HG02588 (cell line): ENCODE measurements around the gene GPC1.
A peak's percentile ranks its signal among the peaks of the same experiment; 100 is the strongest.
"Not testable (repeated sequence)": the region's sequence is repeated elsewhere in the genome, so short reads cannot be mapped to it uniquely, and the experiment has no call there.

Source experiments
- ATAC-seq: cut with Tn5 transposase; IDR thresholded peaks from one replicate; pipeline ENCODE4 v1.9.1; 2021; ENCODE audit warnings: mild to moderate bottlenecking, moderate library complexity; ENCODE audit not compliant: unreplicated experiment

GPC1 gene, protein sequence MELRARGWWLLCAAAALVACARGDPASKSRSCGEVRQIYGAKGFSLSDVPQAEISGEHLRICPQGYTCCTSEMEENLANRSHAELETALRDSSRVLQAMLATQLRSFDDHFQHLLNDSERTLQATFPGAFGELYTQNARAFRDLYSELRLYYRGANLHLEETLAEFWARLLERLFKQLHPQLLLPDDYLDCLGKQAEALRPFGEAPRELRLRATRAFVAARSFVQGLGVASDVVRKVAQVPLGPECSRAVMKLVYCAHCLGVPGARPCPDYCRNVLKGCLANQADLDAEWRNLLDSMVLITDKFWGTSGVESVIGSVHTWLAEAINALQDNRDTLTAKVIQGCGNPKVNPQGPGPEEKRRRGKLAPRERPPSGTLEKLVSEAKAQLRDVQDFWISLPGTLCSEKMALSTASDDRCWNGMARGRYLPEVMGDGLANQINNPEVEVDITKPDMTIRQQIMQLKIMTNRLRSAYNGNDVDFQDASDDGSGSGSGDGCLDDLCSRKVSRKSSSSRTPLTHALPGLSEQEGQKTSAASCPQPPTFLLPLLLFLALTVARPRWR

DNA sequence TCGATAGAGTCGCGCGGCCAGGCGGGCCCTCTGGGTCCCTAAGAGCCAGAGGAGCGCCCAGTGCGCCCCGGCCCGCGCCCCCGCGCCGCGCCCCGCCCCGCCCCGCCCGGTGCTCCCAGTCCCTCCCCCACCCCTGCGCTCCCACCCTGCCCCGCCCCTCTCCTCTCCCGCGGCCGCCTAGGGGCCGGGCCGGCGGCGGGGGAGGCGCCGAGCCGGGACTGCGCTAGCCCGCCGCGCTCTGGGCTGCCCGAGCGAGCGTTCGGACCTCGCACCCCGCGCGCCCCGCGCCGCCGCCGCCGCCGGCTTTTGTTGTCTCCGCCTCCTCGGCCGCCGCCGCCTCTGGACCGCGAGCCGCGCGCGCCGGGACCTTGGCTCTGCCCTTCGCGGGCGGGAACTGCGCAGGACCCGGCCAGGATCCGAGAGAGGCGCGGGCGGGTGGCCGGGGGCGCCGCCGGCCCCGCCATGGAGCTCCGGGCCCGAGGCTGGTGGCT is at the start of gene GPC1:
Gene GPC1, plus strand, starts transcription at position 207 of the 491 bp plus-strand sequence. Its CDS starts 256 bp downstream, at position 463.
- peak; percentile 37 for ATAC-seq

DNA sequence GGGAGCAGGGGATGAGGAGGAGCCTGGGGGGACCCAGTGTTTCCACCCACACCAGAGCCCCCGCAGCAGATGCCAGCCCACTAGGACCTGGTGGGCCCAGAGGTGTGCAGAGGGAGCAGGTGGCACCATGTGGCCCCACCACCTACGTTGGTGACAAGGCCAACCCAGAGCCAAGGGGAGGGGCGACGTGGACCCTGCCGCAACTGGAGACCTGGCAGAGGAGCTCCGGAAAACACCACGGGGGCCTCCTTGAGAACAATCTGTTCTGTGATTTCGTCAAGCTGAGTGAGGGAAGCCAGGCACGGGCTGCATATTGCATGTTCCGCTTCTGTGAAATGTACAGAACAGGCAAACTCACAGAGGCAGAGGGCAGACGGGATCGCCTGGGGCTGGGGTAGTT is 49.1 kb upstream of the GPC1 start:
- ATAC-seq = no peak

DNA sequence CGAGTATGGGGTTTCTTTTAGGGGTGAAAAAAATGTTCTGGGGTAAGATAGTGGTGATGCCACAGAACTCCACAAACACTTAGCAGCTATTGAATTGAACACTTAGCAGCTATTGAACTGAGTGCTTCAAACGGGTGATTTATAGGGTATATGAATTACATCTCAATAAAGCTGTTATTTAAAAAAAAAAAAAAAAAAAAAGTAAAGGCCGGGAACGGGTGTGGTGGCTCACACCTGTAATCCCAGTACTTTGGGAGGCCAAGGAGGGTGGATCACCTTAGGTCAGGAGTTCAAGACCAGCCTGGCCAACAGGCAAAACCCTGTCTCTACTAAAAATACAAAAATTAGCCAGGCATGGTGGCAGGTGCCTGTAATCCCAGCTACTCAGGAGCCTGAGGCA is 48.7 kb upstream of the GPC1 start:
- ATAC-seq = not testable (repeated sequence)

DNA sequence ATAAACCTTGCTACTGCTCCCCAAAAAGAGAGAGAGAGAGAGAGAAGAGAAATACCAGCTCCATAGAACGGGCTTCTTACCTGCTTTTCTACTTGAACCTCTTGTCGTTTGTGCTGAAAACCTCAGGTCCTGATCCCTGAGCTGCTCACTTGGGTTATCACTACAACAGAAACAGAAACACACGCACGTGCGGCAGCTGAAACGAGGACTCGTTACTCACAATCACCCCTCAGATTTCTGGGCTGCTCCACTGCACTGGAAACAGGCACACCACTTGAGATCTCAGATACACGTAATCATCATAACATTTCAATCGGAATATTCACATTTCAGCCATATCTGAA is 48.2 kb upstream of the GPC1 start:
- ATAC-seq = no peak

DNA sequence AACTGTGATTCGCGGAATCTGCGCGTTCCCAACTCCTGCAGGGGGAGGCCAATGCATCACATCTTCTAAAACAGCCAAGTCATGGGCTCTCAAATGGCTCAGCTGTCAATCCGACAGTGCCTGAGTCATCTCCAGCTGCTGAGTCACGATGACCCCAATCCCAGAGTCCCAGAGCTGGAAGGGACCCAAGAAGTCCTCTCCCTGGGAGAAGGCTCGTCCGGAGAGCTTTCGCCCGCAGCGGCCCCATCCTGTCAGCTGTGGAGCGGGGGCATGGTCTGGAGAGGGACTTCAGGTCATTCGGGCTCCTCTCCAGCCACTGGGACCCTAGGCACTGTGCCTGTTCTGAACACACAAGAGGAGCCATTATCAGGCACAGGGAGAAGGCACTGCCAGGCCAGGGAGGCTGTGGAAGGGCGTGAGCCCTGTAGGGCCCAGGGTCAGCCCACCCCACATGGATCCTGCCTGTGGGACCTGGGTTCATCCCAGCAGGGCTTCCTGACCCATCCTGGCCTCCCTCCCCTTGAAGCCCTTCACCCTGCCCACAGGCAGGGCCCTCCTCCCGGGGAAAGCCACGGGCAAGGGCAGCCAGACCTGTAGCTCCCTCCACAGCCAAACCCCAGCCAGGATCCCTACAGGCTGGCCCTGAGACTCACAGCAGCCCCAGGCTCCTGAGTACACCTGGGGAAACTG is 47.6 kb upstream of the GPC1 start:
- no peak for ATAC-seq

DNA sequence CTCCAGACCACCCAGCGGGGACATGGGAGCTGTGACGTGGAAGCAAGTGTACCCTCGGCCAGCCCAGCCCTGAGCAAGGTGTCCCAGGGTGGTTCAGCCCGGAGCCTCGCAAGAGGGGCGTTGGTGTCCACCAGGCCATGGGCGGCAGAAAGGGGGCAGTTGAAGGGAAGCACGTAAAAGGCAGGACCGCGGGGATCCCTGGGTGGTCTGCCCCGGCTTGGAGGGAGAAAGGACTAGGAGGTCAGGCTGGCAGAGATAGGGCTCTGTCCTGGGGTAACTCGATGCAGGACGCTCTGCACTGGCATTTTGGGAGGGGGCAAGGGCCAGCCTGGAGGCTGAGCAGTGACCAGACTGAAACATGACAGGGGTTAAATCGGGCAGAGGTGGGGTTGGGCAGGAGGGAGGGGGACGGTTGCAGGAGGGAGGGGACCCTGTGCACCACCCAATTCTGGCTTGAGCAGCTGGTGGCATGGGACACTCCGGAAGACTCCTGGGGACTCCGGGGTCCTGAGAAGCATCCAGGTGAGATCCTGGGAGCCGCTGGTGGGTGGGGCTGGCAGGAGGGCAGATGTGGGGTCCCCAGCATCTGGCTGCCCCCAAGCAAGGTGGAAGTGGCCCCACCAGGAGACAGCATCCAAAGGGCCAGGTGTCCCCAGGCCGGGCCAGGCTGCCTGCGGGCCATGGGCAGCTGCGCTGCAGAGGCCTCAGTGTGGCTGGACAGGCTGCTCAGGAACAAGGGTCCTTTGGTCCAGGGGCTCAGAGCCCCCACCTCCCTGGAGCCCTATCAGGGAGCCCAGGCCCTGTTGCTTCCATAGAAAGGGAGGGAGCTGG is 46.8 kb upstream of the GPC1 start:
- ATAC-seq = no peak

DNA sequence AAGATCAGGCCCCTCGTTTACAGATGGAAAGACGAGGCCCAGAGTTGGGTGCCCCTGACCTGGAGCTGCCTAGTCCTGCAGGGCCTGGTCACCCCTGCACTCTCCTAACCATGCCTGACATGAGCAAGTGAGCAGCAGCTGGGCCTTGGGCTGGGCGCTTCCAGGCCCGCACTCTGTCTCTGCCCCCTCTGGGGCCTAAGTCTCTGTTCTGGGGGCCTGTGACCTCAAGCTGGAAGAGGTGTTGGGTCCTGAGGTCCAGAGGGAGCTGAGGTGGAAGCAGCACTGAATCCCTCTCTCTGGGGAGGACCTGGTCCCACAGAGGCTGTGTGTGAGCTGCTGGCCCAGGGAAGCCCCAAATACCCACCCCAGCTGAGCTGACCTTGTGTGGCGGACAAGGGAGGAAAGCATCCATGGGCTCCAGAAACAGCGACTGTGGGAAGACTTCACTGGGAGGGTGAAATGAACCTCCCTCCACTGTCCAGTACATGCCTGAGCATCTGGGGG is 46.1 kb upstream of the GPC1 start:
- no peak for ATAC-seq

DNA sequence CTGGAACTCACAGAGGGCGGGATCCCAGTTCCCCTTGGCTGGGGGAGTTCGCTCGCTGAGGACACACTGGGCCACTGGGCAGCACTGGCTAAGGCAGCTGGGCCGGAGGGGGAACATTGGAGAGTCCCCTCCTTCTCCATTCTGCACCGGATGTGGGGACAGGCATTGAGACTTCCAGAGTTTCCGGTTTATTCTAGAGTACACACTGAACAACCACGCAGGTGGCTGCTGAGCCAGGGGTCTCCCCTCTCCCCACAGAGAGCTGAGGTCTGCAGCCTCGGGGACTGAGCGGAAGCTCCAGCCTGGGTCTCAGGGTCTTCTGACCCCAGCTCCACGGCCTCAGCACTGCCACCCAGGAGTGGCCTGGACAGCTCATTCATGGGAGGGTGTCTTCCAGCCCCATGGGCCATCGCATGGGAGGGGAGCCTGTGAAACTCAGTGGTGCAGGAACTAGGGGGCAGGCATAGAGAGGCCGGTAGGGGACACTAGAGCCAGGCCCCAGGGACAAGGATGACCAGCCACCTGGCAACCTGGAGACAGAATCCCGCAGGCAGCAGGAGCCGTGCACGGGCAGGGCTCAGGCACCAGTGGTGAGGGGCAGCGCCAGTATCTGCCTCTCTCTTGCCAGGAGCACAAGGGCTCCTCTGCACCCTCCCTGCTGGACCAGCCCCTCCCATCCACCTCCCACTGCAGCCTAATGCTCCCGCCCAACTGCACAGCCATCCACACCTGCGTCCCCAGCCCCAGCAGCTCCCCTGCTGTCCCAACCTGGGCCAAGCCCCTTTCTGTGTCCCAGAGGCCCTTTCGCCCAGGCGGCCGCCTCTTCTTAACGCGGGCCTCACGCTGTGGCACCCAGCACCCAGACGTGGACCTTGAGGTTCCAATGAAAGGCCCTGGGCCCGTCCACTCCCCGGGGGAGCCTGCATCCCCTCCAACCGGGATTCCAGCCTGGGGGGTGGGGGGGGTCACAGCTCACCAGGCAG is 45.1 kb upstream of the GPC1 start:
- ATAC-seq = no peak

DNA sequence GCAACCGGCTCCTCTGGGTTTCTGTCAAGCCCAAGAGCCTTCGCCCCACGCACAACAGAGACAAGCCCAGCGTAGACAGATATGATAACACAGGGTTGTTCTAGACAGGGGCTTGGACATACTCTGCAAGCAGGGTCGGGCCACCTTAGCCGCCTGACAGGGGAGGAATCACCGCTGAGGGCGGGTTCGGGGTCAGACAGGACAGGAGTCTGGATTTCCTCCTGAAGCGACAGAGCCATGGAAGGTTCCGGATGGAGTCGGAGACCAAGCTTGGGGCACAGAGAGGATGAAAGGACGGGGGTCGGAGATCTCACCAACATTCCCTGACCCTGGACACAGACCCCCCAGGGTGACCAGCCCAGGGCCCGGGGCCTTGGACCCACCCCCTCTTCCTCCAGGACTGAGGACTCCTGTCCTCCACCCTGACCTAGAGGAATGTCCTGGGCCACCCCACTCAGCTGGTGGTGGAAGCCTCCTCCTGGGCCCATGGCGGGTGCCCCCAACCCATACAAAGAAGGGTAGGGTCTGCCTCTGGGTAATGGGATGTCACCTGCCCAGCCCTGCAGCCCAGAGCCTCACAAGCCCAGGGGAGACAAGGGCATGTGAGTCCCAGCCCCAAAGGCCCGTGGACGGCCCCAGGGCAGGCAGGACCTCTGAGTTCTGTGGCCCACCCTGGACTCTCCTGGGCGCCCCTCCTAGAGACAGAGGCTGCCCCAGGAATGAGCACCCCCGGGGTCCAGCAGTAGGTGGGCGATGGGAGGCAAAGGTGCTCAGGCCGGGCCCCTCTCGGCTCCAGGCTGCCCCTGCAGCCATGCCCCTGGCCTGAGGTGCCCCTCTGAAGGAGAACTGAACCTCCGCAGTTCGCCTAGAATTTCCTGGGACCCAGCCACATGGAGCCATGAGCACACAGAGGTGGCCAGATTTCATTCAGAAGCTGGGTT is 44.1 kb upstream of the GPC1 start:
- no peak for ATAC-seq

DNA sequence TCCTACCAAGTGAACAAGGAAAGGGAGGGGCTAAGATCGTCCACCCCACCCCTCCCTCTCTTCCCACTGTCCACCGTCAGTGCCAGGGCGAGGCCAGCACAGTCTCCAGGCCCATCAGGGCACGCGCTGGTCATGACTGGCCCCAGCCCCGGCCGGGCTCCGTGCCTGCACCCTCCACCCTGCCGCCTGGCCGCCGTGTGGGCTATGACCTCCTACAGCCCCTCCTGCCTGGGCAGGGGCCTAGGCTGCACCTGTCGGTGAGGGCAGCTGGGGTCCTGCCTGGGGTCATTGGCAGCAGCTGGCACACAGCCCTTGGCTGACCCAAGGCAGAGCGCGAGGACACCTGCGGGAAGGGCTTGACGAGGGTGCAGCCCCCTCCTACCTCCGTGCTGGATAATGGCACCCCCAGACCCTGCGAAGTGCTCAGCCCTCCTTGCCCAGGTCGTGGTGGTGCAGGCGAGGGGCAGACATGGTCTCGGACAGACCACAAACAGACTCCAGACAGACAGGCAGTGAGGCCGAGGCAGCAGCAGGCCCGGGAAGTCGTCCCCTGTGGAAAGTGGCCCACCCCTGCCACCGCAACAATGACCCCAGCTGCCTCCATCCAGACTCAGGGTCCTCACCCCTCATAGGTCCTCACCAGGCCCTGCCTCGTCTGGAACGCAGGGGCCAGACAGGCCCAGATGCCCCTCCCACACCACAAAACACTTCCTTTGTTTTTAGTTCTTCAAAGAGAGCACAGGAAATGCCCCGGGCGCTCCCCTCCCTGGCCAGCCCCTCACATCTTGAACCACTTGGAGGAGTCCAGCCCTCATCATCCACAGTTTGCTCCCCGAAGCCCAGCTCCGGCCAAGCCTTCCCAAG is 43.1 kb upstream of the GPC1 start:
- ATAC-seq = no peak

DNA sequence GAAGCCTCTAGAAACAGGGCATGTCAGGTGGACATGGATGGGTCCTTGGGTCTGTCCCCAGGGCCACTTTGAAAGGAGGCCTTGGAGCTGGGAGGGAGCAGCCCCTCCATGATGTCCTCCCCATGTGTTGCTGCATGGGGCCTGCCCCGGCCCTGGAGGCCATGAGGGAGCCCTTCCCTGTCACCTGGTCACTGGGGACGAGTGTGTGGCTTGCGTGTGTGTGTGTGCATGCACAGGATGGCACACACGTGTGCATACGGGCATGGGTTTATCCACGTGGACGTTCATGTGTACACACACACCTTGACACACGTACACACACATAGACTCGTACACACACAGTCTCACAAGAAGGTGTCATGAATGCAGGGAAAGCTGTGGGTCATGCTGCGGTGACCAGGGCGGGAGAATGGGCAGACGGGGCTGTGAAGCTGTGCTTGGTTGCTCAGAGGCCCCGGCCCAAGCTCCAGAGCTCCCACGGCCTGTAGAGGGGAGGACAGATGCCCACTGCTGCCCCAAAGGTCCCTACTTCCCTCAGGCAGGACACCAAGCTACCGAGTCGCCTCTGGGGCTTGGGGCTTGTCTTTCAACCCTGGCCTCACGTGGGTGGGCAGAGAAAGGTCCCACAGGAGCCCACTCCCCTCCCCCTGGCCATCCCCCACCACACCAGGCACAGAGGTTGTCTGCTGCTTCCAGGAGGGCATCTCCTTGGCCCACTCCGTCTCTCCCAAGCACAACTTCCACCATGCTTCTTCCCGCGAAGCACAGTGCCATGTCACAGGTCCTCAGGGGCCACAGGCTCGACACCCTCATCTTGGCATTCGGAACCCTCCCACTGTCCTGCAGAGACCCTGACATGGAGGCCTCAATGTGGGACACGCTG is 42.3 kb upstream of the GPC1 start:
- ATAC-seq = no peak

DNA sequence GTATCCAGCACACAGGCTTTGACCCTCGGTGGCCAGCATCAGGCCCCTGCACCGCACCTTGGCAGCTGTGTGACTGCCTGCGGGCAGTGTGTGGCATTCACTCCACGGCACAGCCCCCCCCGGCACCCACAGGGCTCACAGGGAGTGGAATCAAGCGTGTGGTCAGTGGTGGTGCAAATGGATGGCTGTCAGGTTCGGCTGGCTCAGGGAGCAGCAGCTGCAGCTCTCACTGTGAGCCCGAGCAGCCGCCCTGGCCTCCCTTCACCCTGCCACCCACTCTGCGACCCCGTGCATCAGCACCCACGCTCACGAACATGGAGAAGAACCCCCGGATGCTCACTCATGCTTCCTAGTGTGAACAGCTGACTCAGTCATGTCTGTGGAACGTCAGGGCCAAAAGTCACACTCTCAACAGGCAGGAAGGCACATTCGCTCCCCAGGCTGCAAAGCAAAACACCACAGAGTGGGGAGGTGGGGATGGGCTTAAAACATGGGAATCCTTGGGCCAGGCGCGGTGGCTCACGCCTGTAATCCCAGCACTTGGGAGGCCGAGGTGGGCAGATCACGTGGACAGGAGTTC is 41.5 kb upstream of the GPC1 start:
- no peak for ATAC-seq

DNA sequence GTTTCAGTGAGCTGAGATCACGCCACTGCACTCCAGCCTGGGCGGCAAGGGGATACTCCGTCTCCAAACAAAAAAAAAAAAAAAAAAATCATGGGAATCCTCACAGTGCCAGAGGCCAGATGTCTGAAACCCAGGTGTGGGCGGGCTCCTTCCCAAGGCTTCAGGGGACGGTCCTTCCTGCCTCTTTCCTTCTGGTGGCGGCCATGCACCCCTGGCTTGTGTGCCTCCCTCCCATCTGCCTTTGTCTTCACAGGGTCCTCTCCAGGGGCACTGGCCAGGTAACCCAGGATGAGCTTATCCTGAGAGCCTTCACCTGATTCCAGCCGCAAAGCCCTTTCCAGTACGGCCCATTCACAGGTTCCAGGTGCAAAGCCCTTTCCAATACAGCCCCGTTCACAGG is 40.9 kb upstream of the GPC1 start:
- no peak for ATAC-seq

DNA sequence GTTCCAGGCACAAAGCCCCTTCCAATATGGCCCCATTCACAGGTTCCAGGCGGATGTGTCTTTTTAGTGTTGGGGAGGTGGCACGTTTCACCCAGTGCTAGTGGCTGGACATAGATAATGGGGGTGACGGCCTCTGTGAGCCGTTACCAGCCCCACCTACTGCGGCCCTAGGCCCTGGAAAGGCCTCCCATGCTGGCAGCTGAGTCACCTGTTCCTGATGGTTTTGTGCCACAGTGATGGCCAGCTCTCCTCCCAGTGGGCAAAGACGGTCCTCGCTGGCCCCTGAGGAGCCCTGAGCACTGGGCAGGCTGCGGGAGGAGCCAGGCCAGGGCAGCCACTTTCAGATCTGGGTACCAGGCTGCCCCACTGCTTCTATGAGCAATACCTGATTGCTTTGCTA is 40.0 kb upstream of the GPC1 start:
- ATAC-seq = no peak

DNA sequence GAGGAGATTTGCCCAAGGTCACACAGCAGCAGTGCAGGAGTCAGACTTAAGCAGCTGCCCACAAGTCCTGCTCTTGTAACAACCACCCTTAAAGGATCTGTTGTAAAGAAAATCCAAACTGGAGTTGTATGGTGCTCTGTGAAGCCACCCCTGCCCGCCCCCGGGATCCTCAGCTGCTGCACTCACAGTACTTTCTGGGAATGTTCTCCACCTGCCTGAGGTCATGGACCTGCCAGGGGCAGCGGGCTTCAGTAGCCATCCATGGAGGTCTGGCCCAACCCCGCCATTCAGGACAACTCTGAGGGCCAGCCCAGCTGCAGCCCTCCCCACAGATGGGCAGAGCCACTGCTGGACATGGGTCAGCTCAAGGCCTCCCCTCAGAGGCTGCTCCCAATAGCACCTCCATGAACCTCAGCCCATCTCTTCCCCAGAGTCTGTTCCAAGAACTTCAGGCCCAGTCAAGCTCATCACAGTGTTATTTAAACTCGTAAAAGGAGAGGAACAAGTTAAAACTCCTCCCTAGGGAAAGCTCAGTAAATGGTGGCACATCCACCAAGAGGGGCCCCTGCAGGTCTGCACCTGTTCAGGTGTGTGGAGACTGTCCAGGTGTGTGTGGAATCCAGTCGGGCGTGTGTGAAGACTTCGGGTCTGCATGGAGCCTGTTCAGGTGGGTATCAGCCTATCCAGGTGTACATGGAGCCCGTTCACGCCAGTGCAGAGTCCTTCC is 39.4 kb upstream of the GPC1 start:
- ATAC-seq = no peak
